K562 (cell line): Measurements from ENCODE around the gene TGOLN2. TPM values are rescaled to one million over a fixed set of nuclear protein-coding genes. Genes with fewer than 3 reads are reported as not detected.

ENCODE experiments used
- ATAC-seq: fragments of 200-7000 bp; cut with Tn5 transposase; 3 replicates; pipeline ENCODE4 v1.9.1; 2020; ENCODE audit warnings: moderate library complexity
- BruUV-seq: library from RNA; stranded (reverse); fragments of 400-500 nt; replicated peaks from 2 replicates; lab custom pipeline; 2021; lab: Mats Ljungman, UMichigan
- CTCF ChIA-PET: fragments of 300-600 bp; formaldehyde crosslinking; extraction: SDS; loops from one replicate; lab custom pipeline; 2021; ENCODE audit warnings: low intra/inter-chr PET ratio; lab: Yijun Ruan, JAX
- POLR2A ChIA-PET: fragments of 300-600, 350-650 bp; sonication (Branson Sonifier 250); formaldehyde crosslinking; extraction: SDS; loops from one replicate; lab custom pipeline; 2021; ENCODE audit warnings: antibody characterized with exemption, inconsistent platforms; lab: Yijun Ruan, JAX
- DNase-seq, 4 experiments: peaks; one replicate each; pipeline versions ENCODE4 v3.0.0 to v3.0.0-alpha.2; 2011 to 2018; ENCODE audit warnings: low spot score in 3 of 4, mixed read lengths in 3 of 4; ENCODE audit errors: extremely low read depth in 1 of 4
- FAIRE-seq: peaks from 2 replicates; lab custom pipeline; 2011; peaks lifted over from hg19 to GRCh38; lab: Jason Lieb, UNC
- H2AFZ ChIP-seq: 2 replicates; pipeline ENCODE4 v1.6.0; 2011; ENCODE audit warnings: low read depth, low read length, control low read depth, inconsistent platforms
- H3K27ac ChIP-seq: fragments of 200-600 bp; 3 replicates; pipeline ENCODE4 v1.8.0; 2011; ENCODE audit warnings: low read depth, mild to moderate bottlenecking, control low read depth, inconsistent platforms, low read length, moderate library complexity, mixed read lengths; ENCODE audit errors: extremely low read depth
- H3K27me3 ChIP-seq, 2 experiments: fragments of 300-600 bp in 1 of 2; 2 replicates in 1 of 2; 3 replicates in 1 of 2; pipeline versions ENCODE4 v1.6.0 to v1.8.0; 2011; ENCODE audit warnings: inconsistent platforms in 2 of 2, low read length in 2 of 2, mild to moderate bottlenecking in 1 of 2, mixed read lengths in 1 of 2, moderate library complexity in 1 of 2; ENCODE audit not compliant: control insufficient read depth in 2 of 2, insufficient read depth in 2 of 2
- H3K36me3 ChIP-seq: fragments of 300-600 bp; 3 replicates; pipeline ENCODE4 v1.8.0; 2011; ENCODE audit warnings: mild to moderate bottlenecking, low read length, inconsistent platforms; ENCODE audit not compliant: control insufficient read depth, insufficient read depth
- H3K4me1 ChIP-seq, 2 experiments: fragments of 200-600 bp in 1 of 2; replicated peaks in 1 of 2; 2 replicates in 1 of 2; 3 replicates in 1 of 2; pipeline versions ENCODE4 v1.5.1 to v1.8.0; 2011; ENCODE audit warnings: inconsistent platforms in 2 of 2, low read length in 2 of 2, mild to moderate bottlenecking in 1 of 2, mixed read lengths in 1 of 2, moderate library complexity in 1 of 2; ENCODE audit not compliant: control insufficient read depth in 2 of 2, insufficient read depth in 2 of 2
- H3K4me2 ChIP-seq: 2 replicates; pipeline ENCODE4 v1.6.1; 2011; ENCODE audit warnings: low read length, control low read depth, inconsistent platforms, mixed read lengths; ENCODE audit not compliant: insufficient read depth
- H3K4me3 ChIP-seq: fragments of 200-600 bp; sonication (generic), shearing (Covaris generic); 2 replicates; pipeline ENCODE4 v1.5.1; 2016; ENCODE audit warnings: control low read depth, inconsistent platforms
- H3K79me2 ChIP-seq: fragments of 200-600 bp; 3 replicates; pipeline ENCODE4 v1.8.0; 2011; ENCODE audit warnings: low read length, inconsistent platforms; ENCODE audit not compliant: control insufficient read depth, insufficient read depth
- H3K9ac ChIP-seq, 2 experiments: 2 replicates each; pipeline versions ENCODE4 v1.6.0 to v1.6.1; 2011; ENCODE audit warnings: low read depth in 2 of 2, low read length in 2 of 2, control low read depth in 1 of 2, inconsistent platforms in 1 of 2, mild to moderate bottlenecking in 1 of 2, mixed read lengths in 1 of 2; ENCODE audit not compliant: insufficient read depth in 1 of 2
- H3K9me1 ChIP-seq: one replicate; pipeline ENCODE4 v1.6.0; 2011; ENCODE audit warnings: inconsistent platforms, mild to moderate bottlenecking, low read length, moderate library complexity; ENCODE audit not compliant: control insufficient read depth, insufficient read depth
- H3K9me3 ChIP-seq: replicated peaks from 2 replicates; pipeline ENCODE4 v1.5.1; 2011; ENCODE audit warnings: low read depth, low read length, inconsistent platforms; ENCODE audit not compliant: control insufficient read depth, insufficient read depth
- H4K20me1 ChIP-seq: replicated peaks from 2 replicates; pipeline ENCODE4 v1.6.1; 2011; ENCODE audit warnings: low read length, inconsistent platforms, mixed read lengths; ENCODE audit not compliant: control insufficient read depth, insufficient read depth
- AFF4 ChIP-seq: sonication (generic); formaldehyde crosslinking; IDR thresholded peaks from 2 replicates; pipeline ENCODE4 v1.8.0; 2023; ENCODE audit warnings: mild to moderate bottlenecking, missing genetic modification reagents
- BCLAF1 ChIP-seq, 2 experiments: fragments of 450-650 bp in 1 of 2; IDR thresholded peaks; 2 replicates each; pipeline ENCODE4 v1.6.1; 2011 to 2017; ENCODE audit warnings: low read depth in 2 of 2, antibody characterized with exemption in 1 of 2, borderline replicate concordance in 1 of 2, low read length in 1 of 2, mild to moderate bottlenecking in 1 of 2, mixed read lengths in 1 of 2; ENCODE audit not compliant: control insufficient read depth in 1 of 2
- DIDO1 ChIP-seq: fragments of 450-650 bp; IDR thresholded peaks from 2 replicates; pipeline ENCODE4 v1.6.1; 2016; ENCODE audit warnings: low read depth, missing biosample characterization, missing genetic modification characterization
- TCF15 ChIP-seq: fragments of 250-450 bp; sonication (Bioruptor Pico); IDR thresholded peaks from 2 replicates; pipeline ENCODE4 v1.8.0; 2022; ENCODE audit warnings: moderate library complexity, mild to moderate bottlenecking, inconsistent platforms
- ZBTB17 ChIP-seq: fragments of 450-650 bp; formaldehyde crosslinking; IDR thresholded peaks from 2 replicates; pipeline ENCODE4 v1.4.0; 2020; ENCODE audit warnings: mild to moderate bottlenecking
- ZNF589 ChIP-seq: fragments of 200-800 bp; sonication (Bioruptor generic); IDR thresholded peaks from 2 replicates; pipeline ENCODE4 v1.6.1; 2016; ENCODE audit warnings: low read depth, missing genetic modification characterization, missing compliant biosample characterization
- ZNF830 ChIP-seq: fragments of 250-450 bp; sonication (Bioruptor Pico); IDR thresholded peaks from 2 replicates; pipeline ENCODE4 v1.5.0; 2021; ENCODE audit warnings: mild to moderate bottlenecking
- WGBS: fragments of 100-300 bp; shearing (Covaris generic); methylation state at CpG from one replicate; pipeline ENCODE4 v1.1.6; 2016; ENCODE audit warnings: low coverage, mixed read lengths; ENCODE audit not compliant: insufficient coverage; ENCODE audit errors: missing lambda C conversion rate; 5-methylcytosine and 5-hydroxymethylcytosine counted together
- in situ Hi-C: fragments of 300-500 bp; cut with MboI; formaldehyde crosslinking; loops from 4 replicates; pipeline ENCODE4 v1.15.0; 2018; ENCODE audit warnings: inconsistent platforms, mixed read lengths
- intact Hi-C: fragments of 100-400 bp; cut with micrococcal nuclease; formaldehyde crosslinking; loops from 2 replicates; pipeline ENCODE4 v1.14.2; 2022
- polyA plus RNA-seq, 8 experiments: library from polyadenylated mRNA; depleted of rRNA in 4 of 8; stranded (reverse) in 5 of 8; unstranded in 3 of 8; fragments of >200 nt; fragmentation: Nextera tagmentation in 2 of 8; fragmentation: Illumina TruSeq in 1 of 8; extraction: Ambion mirVana in 2 of 8; extraction: Trizol in 1 of 8; gene quantifications; 2 replicates each; pipeline versions ENCODE4 v1.2.1 to v1.2.3, GENCODE V29; 2011 to 2014; ENCODE audit warnings: inconsistent platforms in 1 of 8, missing spikeins in 1 of 8
- total RNA-seq, 7 experiments: library from RNA; depleted of rRNA in 6 of 7; stranded (reverse); fragments of >200 nt in 6 of 7; fragmentation: Illumina TruSeq in 2 of 7; extraction: Trizol in 2 of 7; gene quantifications; 2 replicates each; pipeline versions ENCODE4 v1.2.1 to v1.2.3, GENCODE V29; 2011 to 2021; ENCODE audit warnings: low replicate concordance in 1 of 7

Gene TGOLN2
- total and polyA plus RNA-seq, 9 of the 15 experiments (the other 6 are each of a cell fraction or from before 2014, with no cell fraction given), result 13.0 to 66.5 (median 35.9) TPM

GRCh38 chr2:85286918-85287317 lies 40.9 kb downstream of the TGOLN2 start:
- Histone ChIP-seq H2AFZ (no peak overlapping the region), H3K4me1 (no peaks in the 10 kb centered on the region; a peak in 1 of 5 replicates), H3K9me1 (no peaks in the 10 kb centered on the region), H3K9ac (no peak overlapping the region), H3K36me3 (no peaks in the 10 kb centered on the region), H3K27ac (no peak overlapping the region), H3K79me2 (no peaks in the 10 kb centered on the region), H4K20me1 (peaks cover 5% of the 10 kb centered on the region; the same call in 1 of the 2 replicates), H3K9me3 (no peaks in the 10 kb centered on the region), H3K27me3 (peaks cover 50 to 75% of the 10 kb centered on the region in 2 experiments), H3K4me3 (no peak overlapping the region), H3K4me2 (no peak overlapping the region)
- BruUV-seq, result no TSS peak
- no peak for FAIRE-seq
- ChIA-PET CTCF (no interaction called here), POLR2A (interaction anchor here (0.9 kb wide), 1 partner anchor 41 kb away, joined by 3 read pairs; no protein-coding TSS in a partner anchor)
- DNase-seq, result no peak
- ATAC-seq, result no peak
- intact Hi-C loops (loop anchor here (5.0 kb wide), 1 partner anchor 100 kb away; no protein-coding TSS in a partner anchor), in situ Hi-C loops (no loop called here)
- no peak for TF ChIP-seq ZBTB17 (CRISPR knock-in tag)
- no peak for TF ChIP-seq DIDO1 (tag)
- no peak for TF ChIP-seq ZNF589 (CRISPR knock-in tag)
- no peak for TF ChIP-seq BCLAF1 (IDR thresholded peaks at IDR 0.05; ENCODE audit: borderline replicate concordance in 1 of 2, control insufficient read depth in 1 of 2, low read depth in 2 of 2, low read length in 1 of 2)
- TF ChIP-seq AFF4 (CRISPR knock-in tag), result no peak
- TF ChIP-seq ZNF830 (CRISPR knock-in tag), result no peak
- no peak for TF ChIP-seq TCF15
- 3% methylated on average over 8 of the region's 8 CpGs for WGBS
